ENCODE data around the gene RREB1. TPM values are rescaled to one million over a fixed set of nuclear protein-coding genes. Genes with fewer than 3 reads are reported as not detected.

The RREB1 gene
- total and polyA plus RNA-seq, 12 donors, result 3.0 to 47.1 (median 36.1) TPM

GRCh38 chr6:7218406-7218988 is 110.7 kb downstream of the RREB1 start:
- peaks cover 26 to 91% (median 76%) of the 10 kb centered on the region in 9 donors for H3K4me1 ChIP-seq
- intact Hi-C loops (cut with DNase I), result loop anchor here in 2 of 10 donors (10.0 kb wide), 2 partner anchors 104 to 294 kb away; no protein-coding TSS in a partner anchor
- ATAC-seq (no peak), DNase-seq (no peak)
- no peak for TF ChIP-seq CTCF (IDR thresholded peaks at IDR 0.05)
- no peaks in the 10 kb centered on the region for H3K27me3 ChIP-seq
- 88 to 91% methylated on average over 2 of the region's 2 CpGs for WGBS, 2 donors
- H3K9me3 ChIP-seq, result no peaks in the 10 kb centered on the region
- H3K4me3 ChIP-seq, result no peak overlapping the region
- peak overlapping the region in 9 of 10 donors; percentile 17 to 82 (median 69) for H3K27ac ChIP-seq
- peaks cover 0 to 74% (median 18%) of the 10 kb centered on the region in 9 donors for H3K36me3 ChIP-seq

DNA sequence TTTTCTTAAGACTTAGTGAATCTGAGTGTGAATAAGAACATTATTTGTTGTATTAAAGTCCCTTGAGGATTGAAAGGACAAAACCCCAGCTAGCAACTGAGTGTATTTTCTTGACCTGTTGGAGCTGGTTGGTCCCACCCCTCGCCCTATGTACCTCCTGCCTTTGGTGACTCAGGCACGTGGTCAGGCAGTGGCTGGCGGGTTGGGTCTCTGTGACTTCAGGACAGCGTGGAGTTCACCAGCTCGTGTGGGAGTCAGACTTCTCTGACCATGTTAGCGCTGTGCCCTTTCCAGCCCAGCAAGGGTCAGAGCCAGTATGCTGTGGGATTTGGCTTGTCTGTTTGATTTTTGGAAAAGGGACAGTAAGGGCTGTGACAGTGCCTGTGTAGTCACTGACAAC is 111.5 kb downstream of the RREB1 start:
- H3K4me1 ChIP-seq, result peaks cover 26 to 87% (median 77%) of the 10 kb centered on the region in 9 donors
- H3K36me3 ChIP-seq, result peaks cover 0 to 72% (median 14%) of the 10 kb centered on the region in 9 donors
- no peaks in the 10 kb centered on the region for H3K27me3 ChIP-seq
- peak overlapping the region in 9 of 10 donors; percentile 19 to 82 (median 64) for H3K27ac ChIP-seq
- intact Hi-C loops (cut with DNase I), result loop anchor here in 2 of 10 donors (10.0 kb wide), 2 partner anchors 105 to 295 kb away; no protein-coding TSS in a partner anchor
- H3K4me3 ChIP-seq, result no peak overlapping the region
- DNase-seq (peak in 1 of 2 donors; percentile 48), ATAC-seq (peak in 6 of 8 donors; percentile 23 to 49 (median 30))
- no peak for TF ChIP-seq CTCF (IDR thresholded peaks at IDR 0.05)
- H3K9me3 ChIP-seq, result no peaks in the 10 kb centered on the region
- WGBS, 2 donors, result 55 to 67% methylated on average over 6 of the region's 6 CpGs

- H3K4me1 ChIP-seq, result peaks cover 18 to 71% (median 59%) of the 10 kb centered on the region in 9 donors
- 50 to 54% methylated on average over 5 of the region's 5 CpGs for WGBS, 2 donors
- no peak overlapping the region for H3K4me3 ChIP-seq
- TF ChIP-seq CTCF (IDR thresholded peaks at IDR 0.05), result no peak
- DNase-seq (no peak), ATAC-seq (no peak)
- H3K27ac ChIP-seq, result peak overlapping the region in 6 of 10 donors; percentile 20 to 64 (median 48)
- intact Hi-C loops (cut with DNase I), result loop anchor here in 2 of 10 donors (5.0 kb wide), 3 partner anchors 115 to 495 kb away; partner anchors contain the start of gene RREB1 (in 1 of the 2)
- H3K27me3 ChIP-seq, result no peaks in the 10 kb centered on the region
- H3K36me3 ChIP-seq, result peaks cover 0 to 72% (median 22%) of the 10 kb centered on the region in 9 donors
- no peaks in the 10 kb centered on the region for H3K9me3 ChIP-seq
Observed at GRCh38 chr6:7222197-7222596, 114.4 kb downstream of the RREB1 start.

GRCh38 chr6:7224731-7225130 is 117.0 kb downstream of the RREB1 start:
- H3K27me3 ChIP-seq, result no peaks in the 10 kb centered on the region
- H3K4me1 ChIP-seq, result peaks cover 16 to 46% (median 35%) of the 10 kb centered on the region in 9 donors
- no peak for TF ChIP-seq CTCF (IDR thresholded peaks at IDR 0.05)
- peak overlapping the region in 9 of 10 donors; percentile 5 to 76 (median 42) for H3K27ac ChIP-seq
- intact Hi-C loops (cut with DNase I), result loop anchor here in 2 of 10 donors (5.0 kb wide), 3 partner anchors 117 to 497 kb away; partner anchors contain the start of gene RREB1 (in 1 of the 2)
- peaks cover 3 to 89% (median 33%) of the 10 kb centered on the region in 9 donors for H3K36me3 ChIP-seq
- ATAC-seq (peak in 7 of 8 donors; percentile 25 to 93 (median 72)), DNase-seq (no peak)
- WGBS, 2 donors, result 46 to 58% methylated on average over 9 of the region's 9 CpGs
- H3K9me3 ChIP-seq, result no peaks in the 10 kb centered on the region
- no peak overlapping the region for H3K4me3 ChIP-seq

Measured in heart right ventricle (tissue), 16 donors.